K562 (cell line): Measurements from ENCODE around the gene MRTFB. TPM values are rescaled to one million over a fixed set of nuclear protein-coding genes. Genes with fewer than 3 reads are reported as not detected.
A peak's percentile ranks its signal among the peaks of the same experiment; 100 is the strongest.

Source experiments
- ATAC-seq: fragments of 200-7000 bp; cut with Tn5 transposase; 3 replicates; pipeline ENCODE4 v1.9.1; 2020; ENCODE audit warnings: moderate library complexity
- BruUV-seq: library from RNA; stranded (reverse); fragments of 400-500 nt; replicated peaks from 2 replicates; lab custom pipeline; 2021; lab: Mats Ljungman, UMichigan
- CTCF ChIA-PET: fragments of 300-600 bp; formaldehyde crosslinking; extraction: SDS; loops from one replicate; lab custom pipeline; 2021; ENCODE audit warnings: low intra/inter-chr PET ratio; lab: Yijun Ruan, JAX
- POLR2A ChIA-PET: fragments of 300-600, 350-650 bp; sonication (Branson Sonifier 250); formaldehyde crosslinking; extraction: SDS; loops from one replicate; lab custom pipeline; 2021; ENCODE audit warnings: antibody characterized with exemption, inconsistent platforms; lab: Yijun Ruan, JAX
- DNase-seq, 4 experiments: peaks; one replicate each; pipeline versions ENCODE4 v3.0.0 to v3.0.0-alpha.2; 2011 to 2018; ENCODE audit warnings: low spot score in 3 of 4, mixed read lengths in 3 of 4; ENCODE audit errors: extremely low read depth in 1 of 4
- FAIRE-seq: peaks from 2 replicates; lab custom pipeline; 2011; peaks lifted over from hg19 to GRCh38; lab: Jason Lieb, UNC
- H2AFZ ChIP-seq: 2 replicates; pipeline ENCODE4 v1.6.0; 2011; ENCODE audit warnings: low read depth, low read length, control low read depth, inconsistent platforms
- H3K27ac ChIP-seq: fragments of 200-600 bp; 3 replicates; pipeline ENCODE4 v1.8.0; 2011; ENCODE audit warnings: low read depth, mild to moderate bottlenecking, control low read depth, inconsistent platforms, low read length, moderate library complexity, mixed read lengths; ENCODE audit errors: extremely low read depth
- H3K27me3 ChIP-seq, 2 experiments: fragments of 300-600 bp in 1 of 2; 2 replicates in 1 of 2; 3 replicates in 1 of 2; pipeline versions ENCODE4 v1.6.0 to v1.8.0; 2011; ENCODE audit warnings: inconsistent platforms in 2 of 2, low read length in 2 of 2, mild to moderate bottlenecking in 1 of 2, mixed read lengths in 1 of 2, moderate library complexity in 1 of 2; ENCODE audit not compliant: control insufficient read depth in 2 of 2, insufficient read depth in 2 of 2
- H3K36me3 ChIP-seq: fragments of 300-600 bp; 3 replicates; pipeline ENCODE4 v1.8.0; 2011; ENCODE audit warnings: mild to moderate bottlenecking, low read length, inconsistent platforms; ENCODE audit not compliant: control insufficient read depth, insufficient read depth
- H3K4me1 ChIP-seq, 2 experiments: fragments of 200-600 bp in 1 of 2; replicated peaks in 1 of 2; 2 replicates in 1 of 2; 3 replicates in 1 of 2; pipeline versions ENCODE4 v1.5.1 to v1.8.0; 2011; ENCODE audit warnings: inconsistent platforms in 2 of 2, low read length in 2 of 2, mild to moderate bottlenecking in 1 of 2, mixed read lengths in 1 of 2, moderate library complexity in 1 of 2; ENCODE audit not compliant: control insufficient read depth in 2 of 2, insufficient read depth in 2 of 2
- H3K4me2 ChIP-seq: 2 replicates; pipeline ENCODE4 v1.6.1; 2011; ENCODE audit warnings: low read length, control low read depth, inconsistent platforms, mixed read lengths; ENCODE audit not compliant: insufficient read depth
- H3K4me3 ChIP-seq: fragments of 200-600 bp; sonication (generic), shearing (Covaris generic); 2 replicates; pipeline ENCODE4 v1.5.1; 2016; ENCODE audit warnings: control low read depth, inconsistent platforms
- H3K79me2 ChIP-seq: fragments of 200-600 bp; 3 replicates; pipeline ENCODE4 v1.8.0; 2011; ENCODE audit warnings: low read length, inconsistent platforms; ENCODE audit not compliant: control insufficient read depth, insufficient read depth
- H3K9ac ChIP-seq, 2 experiments: 2 replicates each; pipeline versions ENCODE4 v1.6.0 to v1.6.1; 2011; ENCODE audit warnings: low read depth in 2 of 2, low read length in 2 of 2, control low read depth in 1 of 2, inconsistent platforms in 1 of 2, mild to moderate bottlenecking in 1 of 2, mixed read lengths in 1 of 2; ENCODE audit not compliant: insufficient read depth in 1 of 2
- H3K9me1 ChIP-seq: one replicate; pipeline ENCODE4 v1.6.0; 2011; ENCODE audit warnings: inconsistent platforms, mild to moderate bottlenecking, low read length, moderate library complexity; ENCODE audit not compliant: control insufficient read depth, insufficient read depth
- H3K9me3 ChIP-seq: replicated peaks from 2 replicates; pipeline ENCODE4 v1.5.1; 2011; ENCODE audit warnings: low read depth, low read length, inconsistent platforms; ENCODE audit not compliant: control insufficient read depth, insufficient read depth
- H4K20me1 ChIP-seq: replicated peaks from 2 replicates; pipeline ENCODE4 v1.6.1; 2011; ENCODE audit warnings: low read length, inconsistent platforms, mixed read lengths; ENCODE audit not compliant: control insufficient read depth, insufficient read depth
- NONO ChIP-seq, 2 experiments: fragments of 200-400 bp in 1 of 2; fragments of 450-650 bp in 1 of 2; formaldehyde crosslinking in 1 of 2; IDR thresholded peaks; 2 replicates each; pipeline ENCODE4 v1.6.1; 2017; ENCODE audit warnings: low read depth in 2 of 2, mild to moderate bottlenecking in 2 of 2, moderate library complexity in 2 of 2, low read length in 1 of 2
- SMARCC2 ChIP-seq: fragments of 450-650 bp; IDR thresholded peaks from 2 replicates; pipeline ENCODE4 v1.6.1; 2017; ENCODE audit warnings: antibody characterized with exemption, moderate library complexity, mild to moderate bottlenecking, low read depth
- SRF ChIP-seq, 2 experiments: fragments of 250-450, 450-650 bp in 1 of 2; sonication (Bioruptor Pico) in 1 of 2; sonication (generic) in 1 of 2; formaldehyde crosslinking; IDR thresholded peaks; 2 replicates each; pipeline versions ENCODE4 v1.5.0 to v1.5.1; 2020 to 2022; ENCODE audit warnings: mild to moderate bottlenecking in 1 of 2, missing genetic modification reagents in 1 of 2
- YY1 ChIP-seq, 3 experiments: IDR thresholded peaks; 2 replicates each; pipeline ENCODE4 v1.6.1; 2011; ENCODE audit warnings: low read length in 2 of 3, mild to moderate bottlenecking in 2 of 3, moderate library complexity in 2 of 3, borderline replicate concordance in 1 of 3, control low read depth in 1 of 3, low read depth in 1 of 3; ENCODE audit not compliant: insufficient read depth in 3 of 3, insufficient replicate concordance in 2 of 3, control insufficient read depth in 1 of 3, insufficient read length in 1 of 3; ENCODE audit errors: extremely low read depth in 1 of 3
- ZC3H8 ChIP-seq: fragments of 450-650 bp; IDR thresholded peaks from 2 replicates; pipeline ENCODE4 v1.6.1; 2017
- WGBS: fragments of 100-300 bp; shearing (Covaris generic); methylation state at CpG from one replicate; pipeline ENCODE4 v1.1.6; 2016; ENCODE audit warnings: low coverage, mixed read lengths; ENCODE audit not compliant: insufficient coverage; ENCODE audit errors: missing lambda C conversion rate; 5-methylcytosine and 5-hydroxymethylcytosine counted together
- in situ Hi-C: fragments of 300-500 bp; cut with MboI; formaldehyde crosslinking; loops from 4 replicates; pipeline ENCODE4 v1.15.0; 2018; ENCODE audit warnings: inconsistent platforms, mixed read lengths
- intact Hi-C: fragments of 100-400 bp; cut with micrococcal nuclease; formaldehyde crosslinking; loops from 2 replicates; pipeline ENCODE4 v1.14.2; 2022
- polyA plus RNA-seq, 8 experiments: library from polyadenylated mRNA; depleted of rRNA in 4 of 8; stranded (reverse) in 5 of 8; unstranded in 3 of 8; fragments of >200 nt; fragmentation: Nextera tagmentation in 2 of 8; fragmentation: Illumina TruSeq in 1 of 8; extraction: Ambion mirVana in 2 of 8; extraction: Trizol in 1 of 8; gene quantifications; 2 replicates each; pipeline versions ENCODE4 v1.2.1 to v1.2.3, GENCODE V29; 2011 to 2014; ENCODE audit warnings: inconsistent platforms in 1 of 8, missing spikeins in 1 of 8
- total RNA-seq, 7 experiments: library from RNA; depleted of rRNA in 6 of 7; stranded (reverse); fragments of >200 nt in 6 of 7; fragmentation: Illumina TruSeq in 2 of 7; extraction: Trizol in 2 of 7; gene quantifications; 2 replicates each; pipeline versions ENCODE4 v1.2.1 to v1.2.3, GENCODE V29; 2011 to 2021; ENCODE audit warnings: low replicate concordance in 1 of 7
- TF ChIP-seq, protein P1 (sequence below), 3 experiments: fragments of 200-800 bp in 1 of 3; sonication (Bioruptor generic) in 1 of 3; sonication (generic) in 1 of 3; formaldehyde crosslinking in 1 of 3; IDR thresholded peaks; 2 replicates each; pipeline versions ENCODE4 v1.6.1 to v1.8.0; 2016 to 2022; ENCODE audit warnings: mild to moderate bottlenecking in 2 of 3, missing compliant biosample characterization in 2 of 3, missing genetic modification characterization in 2 of 3, missing genetic modification reagents in 1 of 3
- TF ChIP-seq, protein P2 (sequence below): fragments of 200-800 bp; sonication (Bioruptor generic); IDR thresholded peaks from 2 replicates; pipeline ENCODE4 v1.6.1; 2017; ENCODE audit warnings: missing genetic modification characterization, missing compliant biosample characterization
- TF ChIP-seq, protein P3 (sequence below): sonication (generic); formaldehyde crosslinking; IDR thresholded peaks from 2 replicates; pipeline ENCODE4 v1.8.0; 2022; ENCODE audit warnings: missing genetic modification reagents, mild to moderate bottlenecking, borderline replicate concordance

MRTFB gene
- total and polyA plus RNA-seq, 9 of the 15 experiments (the other 6 are each of a cell fraction or from before 2014, with no cell fraction given), result 2.2 to 12.7 (median 7.0) TPM

DNA sequence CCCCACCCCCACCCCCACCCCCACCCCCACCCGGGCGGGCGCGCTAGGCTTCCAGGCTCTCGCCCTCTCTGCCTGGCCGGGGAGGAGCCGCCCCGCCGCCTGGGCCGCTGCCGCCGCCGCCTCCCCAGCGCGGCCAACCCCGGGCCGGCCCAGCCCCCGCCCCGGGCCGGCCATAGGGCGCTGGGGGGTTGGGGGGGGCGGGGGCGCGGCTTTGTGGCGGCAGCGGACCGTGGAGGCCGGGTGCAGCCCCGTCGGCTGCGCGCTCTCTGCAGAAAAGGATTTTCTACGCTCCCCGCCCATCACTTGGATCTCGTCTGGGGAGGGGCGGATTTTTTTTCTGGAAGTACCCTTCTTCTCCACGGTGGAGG, 230.9 kb downstream of the MRTFB start:
- Histone ChIP-seq H3K9me1 (no peaks in the 10 kb centered on the region), H3K27me3 (no peaks in the 10 kb centered on the region), H3K27ac (peak overlapping the region; percentile 70; the same call in 1 of the 3 replicates), H2AFZ (peak overlapping the region; percentile 77; the same call in 1 of the 2 replicates), H3K4me2 (peak overlapping the region; percentile 86), H3K4me3 (peak overlapping the region; percentile 91), H3K79me2 (peaks cover 48% of the 10 kb centered on the region), H3K4me1 (peaks cover 21 to 42% of the 10 kb centered on the region in 2 experiments; a peak in 4 of 5 replicates), H4K20me1 (no peaks in the 10 kb centered on the region), H3K9ac (peak overlapping the region; percentile 66 to 90; a peak in 3 of 4 replicates), H3K36me3 (no peaks in the 10 kb centered on the region; the same call in 2 of the 3 replicates), H3K9me3 (no peaks in the 10 kb centered on the region)
- FAIRE-seq (no peak), ATAC-seq (peak; percentile 85), DNase-seq (peak; percentile 80 to 89 (median 88))
- ChIA-PET POLR2A (interaction anchor here (0.5 kb wide), 1 partner anchor 278 kb away, joined by 3 read pairs; no protein-coding TSS in a partner anchor), CTCF (interaction anchor here (1.3 to 2.2 kb wide), 2 partner anchors 227 to 298 kb away, joined by 4 to 13 read pairs; no protein-coding TSS in a partner anchor)
- TF ChIP-seq SMARCC2 (no peak), YY1 (IDR thresholded peaks at IDR 0.05; ENCODE audit: borderline replicate concordance in 1 of 3, control insufficient read depth in 1 of 3, extremely low read depth in 1 of 3, insufficient read depth in 3 of 3, insufficient read length in 1 of 3, insufficient replicate concordance in 2 of 3, low read depth in 1 of 3, low read length in 2 of 3) (peak in 1 of 3 experiments; percentile 50), SRF (CRISPR knock-in tag; IDR thresholded peaks at IDR 0.05) (0 out of 4 replicates have a peak, but pooled peaks of 1 of the 2 experiments have one; percentile 3), ZC3H8 (no peak), NONO (IDR thresholded peaks at IDR 0.05; ENCODE audit: low read depth in 2 of 2, low read length in 1 of 2) (0 out of 4 replicates have a peak, but pooled peaks of 1 of the 2 experiments have one; percentile 51)
- TF ChIP-seq, protein P1, sequence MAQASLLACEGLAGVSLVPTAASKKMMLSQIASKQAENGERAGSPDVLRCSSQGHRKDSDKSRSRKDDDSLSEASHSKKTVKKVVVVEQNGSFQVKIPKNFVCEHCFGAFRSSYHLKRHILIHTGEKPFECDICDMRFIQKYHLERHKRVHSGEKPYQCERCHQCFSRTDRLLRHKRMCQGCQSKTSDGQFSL (CRISPR knock-in tag; IDR thresholded peaks at IDR 0.05), result 0 out of 2 replicates have a peak, but pooled peaks have one; percentile 16
- TF ChIP-seq, protein P1 (tag; IDR thresholded peaks at IDR 0.05), result peak in 1 of 2 experiments; percentile 95; a peak in 2 of 4 replicates
- TF ChIP-seq, protein P2, sequence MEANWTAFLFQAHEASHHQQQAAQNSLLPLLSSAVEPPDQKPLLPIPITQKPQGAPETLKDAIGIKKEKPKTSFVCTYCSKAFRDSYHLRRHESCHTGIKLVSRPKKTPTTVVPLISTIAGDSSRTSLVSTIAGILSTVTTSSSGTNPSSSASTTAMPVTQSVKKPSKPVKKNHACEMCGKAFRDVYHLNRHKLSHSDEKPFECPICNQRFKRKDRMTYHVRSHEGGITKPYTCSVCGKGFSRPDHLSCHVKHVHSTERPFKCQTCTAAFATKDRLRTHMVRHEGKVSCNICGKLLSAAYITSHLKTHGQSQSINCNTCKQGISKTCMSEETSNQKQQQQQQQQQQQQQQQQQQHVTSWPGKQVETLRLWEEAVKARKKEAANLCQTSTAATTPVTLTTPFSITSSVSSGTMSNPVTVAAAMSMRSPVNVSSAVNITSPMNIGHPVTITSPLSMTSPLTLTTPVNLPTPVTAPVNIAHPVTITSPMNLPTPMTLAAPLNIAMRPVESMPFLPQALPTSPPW, result peak; percentile 79
- TF ChIP-seq, protein P3, sequence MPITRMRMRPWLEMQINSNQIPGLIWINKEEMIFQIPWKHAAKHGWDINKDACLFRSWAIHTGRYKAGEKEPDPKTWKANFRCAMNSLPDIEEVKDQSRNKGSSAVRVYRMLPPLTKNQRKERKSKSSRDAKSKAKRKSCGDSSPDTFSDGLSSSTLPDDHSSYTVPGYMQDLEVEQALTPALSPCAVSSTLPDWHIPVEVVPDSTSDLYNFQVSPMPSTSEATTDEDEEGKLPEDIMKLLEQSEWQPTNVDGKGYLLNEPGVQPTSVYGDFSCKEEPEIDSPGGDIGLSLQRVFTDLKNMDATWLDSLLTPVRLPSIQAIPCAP (CRISPR knock-in tag), result no peak
- 3% methylated on average over 16 of the region's 37 CpGs for WGBS
- intact Hi-C loops, result no loop called here
- in situ Hi-C loops, result no loop called here
- BruUV-seq, result no TSS peak
